HL-60/S4 treated with retinoic acid at 250 ng/mL for 4 days and 3 days (cell line): ENCODE results near the gene HOXA2.

Experiments used
- in situ Hi-C: fragments of 300-500 bp; cut with MboI; formaldehyde crosslinking; loops from 2 replicates; pipeline ENCODE4 v1.7.0; 2022; ENCODE audit warnings: low sequenced_read_pairs

The HOXA2 gene

DNA sequence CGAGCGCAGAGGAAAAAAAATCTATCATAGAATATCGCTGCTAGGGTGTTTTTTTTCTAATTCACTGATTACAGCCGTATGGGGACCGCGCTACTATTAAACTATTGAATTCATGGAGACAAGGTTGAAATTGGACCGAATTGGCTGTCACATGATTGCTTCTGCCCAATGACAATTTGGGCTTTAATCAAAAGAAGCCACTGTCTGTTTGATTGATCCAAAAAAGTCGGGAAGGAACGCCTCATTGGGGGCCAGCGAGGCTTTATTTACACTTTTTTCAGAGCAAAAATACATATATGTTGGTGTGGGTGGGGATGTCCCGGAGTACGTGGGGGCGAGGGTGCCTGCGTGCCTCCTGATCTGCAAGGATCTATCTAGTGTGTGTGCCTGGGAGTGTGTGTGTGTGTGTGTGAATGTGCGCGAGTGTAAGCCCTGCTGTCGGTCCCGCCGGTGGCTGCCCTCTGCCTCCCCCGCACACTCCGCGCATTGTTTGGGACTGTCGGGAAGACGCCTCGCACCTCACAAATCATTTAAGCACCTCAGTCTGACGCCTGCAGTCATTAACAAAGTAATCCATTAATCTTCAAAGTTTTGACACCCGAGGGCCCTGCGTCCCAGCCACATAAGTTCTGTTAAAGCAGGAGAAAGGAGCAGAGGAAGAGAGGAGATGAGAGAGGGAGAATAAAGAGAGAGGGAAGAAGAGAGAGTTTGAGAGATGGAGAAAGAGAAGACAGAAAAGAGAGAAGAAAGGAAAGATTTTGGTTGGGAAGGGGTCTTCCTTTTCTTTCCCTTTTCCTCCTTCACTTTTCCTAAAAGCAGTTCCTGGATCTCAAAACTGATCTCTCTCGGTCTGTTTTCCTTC lies at the start of gene HOXA2:
Gene HOXA2, minus strand, starts transcription at position 103 of the 862 bp plus-strand sequence. CDS start 183 bp downstream, outside the sequence.
- in situ Hi-C loops = no loop called here

- in situ Hi-C loops = no loop called here
These were observed 49.0 kb upstream of the HOXA2 start for GRCh38 chr7:27151341-27151930.

- in situ Hi-C loops = no loop called here
These were observed 48.3 kb upstream of the HOXA2 start for GRCh38 chr7:27150568-27151340.

GRCh38 chr7:27149842-27150567 lies 47.5 kb upstream of the HOXA2 start:
- in situ Hi-C loops = no loop called here

DNA sequence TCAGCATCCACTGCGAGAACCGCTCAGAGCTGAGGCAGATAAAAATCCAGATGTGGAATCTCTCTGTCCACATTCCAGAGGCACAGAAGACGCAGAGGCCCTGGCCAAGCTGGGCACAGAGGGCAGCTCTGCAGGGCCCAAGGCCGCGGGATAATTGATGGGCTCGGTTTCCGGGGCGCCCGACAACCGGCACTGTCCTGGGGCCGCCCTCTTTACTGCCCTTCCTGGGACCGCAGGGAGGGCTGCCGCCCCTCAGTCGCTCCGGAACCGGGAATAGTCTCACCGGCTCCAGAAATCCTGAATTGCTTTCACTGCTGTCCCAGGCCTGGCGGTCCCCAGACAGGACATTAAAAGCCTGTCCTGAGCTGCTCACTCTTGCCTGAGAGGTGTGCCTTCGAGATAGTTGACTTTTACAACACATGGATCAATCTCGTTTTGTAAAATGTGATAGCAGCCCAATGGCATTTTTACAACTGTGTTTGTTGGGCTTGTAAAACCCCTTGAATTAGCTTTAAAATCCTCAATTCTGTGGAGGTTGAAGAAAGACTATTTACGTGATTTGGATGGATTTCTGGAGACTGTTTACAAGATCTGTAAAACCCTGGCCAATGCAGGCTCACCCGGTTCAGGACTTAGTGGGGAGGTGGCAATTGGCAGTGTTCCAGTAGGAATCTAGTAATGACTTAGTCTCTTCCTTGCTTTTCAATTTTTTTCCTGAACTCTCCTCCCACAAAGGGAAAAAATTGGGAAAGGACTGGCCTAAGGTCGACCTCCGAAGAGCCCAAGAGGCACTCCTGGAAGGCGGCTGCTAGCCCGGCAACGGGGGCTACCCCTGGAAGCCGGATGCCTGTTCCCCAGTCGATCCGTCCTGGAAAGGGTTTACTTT lies 46.5 kb upstream of the HOXA2 start:
- in situ Hi-C loops = no loop called here

DNA sequence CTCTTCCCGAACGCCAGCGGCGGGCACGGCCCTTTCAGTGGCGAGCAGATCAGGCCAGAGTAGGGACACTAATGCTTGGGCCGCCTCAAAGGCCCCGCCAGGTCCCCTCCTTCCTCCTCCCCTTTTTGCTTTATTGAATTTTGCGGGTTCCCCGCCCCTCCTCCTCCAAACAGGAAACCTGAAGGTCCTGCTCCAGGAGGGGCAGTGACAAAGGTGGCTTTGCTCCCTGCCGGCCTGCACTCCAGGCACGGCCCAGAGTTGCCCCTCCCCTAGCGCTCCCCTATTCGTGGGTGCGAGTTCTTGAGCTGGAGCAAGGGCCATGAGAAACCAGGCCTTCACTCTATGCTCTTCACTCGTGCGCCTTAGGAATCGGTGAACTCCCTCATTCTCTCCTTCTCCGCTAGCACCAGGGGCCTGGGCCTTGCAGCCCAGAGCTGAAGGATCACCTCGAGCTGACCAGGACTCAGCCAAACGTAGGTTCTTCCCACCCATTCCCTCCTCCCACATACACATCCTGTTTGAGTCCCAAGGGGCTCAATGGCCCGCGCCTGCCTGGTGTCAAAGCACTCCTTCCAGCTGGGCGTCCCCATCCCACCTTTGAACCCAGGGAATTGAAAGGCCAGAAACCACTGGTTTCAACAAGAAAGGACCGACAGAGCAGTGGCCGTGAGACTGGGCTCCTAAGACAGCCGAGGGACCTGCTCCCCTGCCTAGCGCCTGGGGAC lies 45.7 kb upstream of the HOXA2 start:
- in situ Hi-C loops = no loop called here

DNA sequence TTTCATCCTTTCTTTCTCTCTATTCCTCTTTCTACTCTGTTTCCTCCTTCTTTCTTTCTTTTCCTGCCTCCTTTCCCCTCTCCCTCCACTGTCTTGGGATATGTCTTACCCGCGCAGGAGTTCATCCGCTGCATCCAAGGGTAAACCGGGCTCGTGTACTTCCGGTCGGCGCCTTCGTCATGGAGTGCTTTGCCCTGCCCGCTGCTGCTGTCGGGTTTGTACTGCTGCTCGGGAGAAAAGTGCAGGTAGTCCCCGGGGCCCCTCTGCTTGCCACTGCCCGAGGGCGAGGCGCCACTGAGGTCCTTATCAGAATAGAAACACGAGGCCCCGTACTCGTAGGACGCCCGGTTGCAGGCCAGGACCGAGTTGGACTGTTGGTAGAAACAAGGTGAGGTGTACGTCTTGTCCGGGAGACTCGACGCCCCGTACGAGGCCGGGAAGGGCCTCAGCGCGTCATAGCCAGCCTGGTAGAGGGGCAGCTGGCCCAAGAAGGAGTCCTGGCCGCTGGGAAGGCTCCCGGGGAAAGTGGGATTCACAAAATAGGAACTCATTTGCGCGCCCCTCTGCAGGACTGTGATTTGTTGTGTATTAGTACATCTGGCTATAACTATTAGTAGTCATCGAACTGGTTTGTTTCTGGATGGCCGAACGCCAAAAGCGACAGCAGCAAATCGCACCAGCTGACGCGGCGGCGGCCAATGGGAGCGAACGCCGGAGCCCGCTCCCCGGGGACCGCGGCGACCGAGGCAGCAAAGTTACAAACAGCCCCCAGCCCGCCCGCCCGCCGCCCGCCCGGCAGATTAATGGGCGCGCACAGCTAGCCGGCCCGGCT lies 44.9 kb upstream of the HOXA2 start, which contains the start of gene HOXA6:
Gene HOXA6, minus strand, starts transcription at position 576 of the 832 bp plus-strand sequence. Its CDS starts 25 bp downstream, at position 551.
- in situ Hi-C loops = no loop called here

- in situ Hi-C loops = no loop called here
These were observed 44.2 kb upstream of the HOXA2 start for GRCh38 chr7:27146491-27147198.

GRCh38 chr7:27145914-27146412 lies 43.5 kb upstream of the HOXA2 start:
- in situ Hi-C loops = no loop called here

GRCh38 chr7:27145165-27145913 lies 42.9 kb upstream of the HOXA2 start:
- in situ Hi-C loops = no loop called here

- in situ Hi-C loops = no loop called here
These were observed 42.3 kb upstream of the HOXA2 start for GRCh38 chr7:27144781-27145164.

DNA sequence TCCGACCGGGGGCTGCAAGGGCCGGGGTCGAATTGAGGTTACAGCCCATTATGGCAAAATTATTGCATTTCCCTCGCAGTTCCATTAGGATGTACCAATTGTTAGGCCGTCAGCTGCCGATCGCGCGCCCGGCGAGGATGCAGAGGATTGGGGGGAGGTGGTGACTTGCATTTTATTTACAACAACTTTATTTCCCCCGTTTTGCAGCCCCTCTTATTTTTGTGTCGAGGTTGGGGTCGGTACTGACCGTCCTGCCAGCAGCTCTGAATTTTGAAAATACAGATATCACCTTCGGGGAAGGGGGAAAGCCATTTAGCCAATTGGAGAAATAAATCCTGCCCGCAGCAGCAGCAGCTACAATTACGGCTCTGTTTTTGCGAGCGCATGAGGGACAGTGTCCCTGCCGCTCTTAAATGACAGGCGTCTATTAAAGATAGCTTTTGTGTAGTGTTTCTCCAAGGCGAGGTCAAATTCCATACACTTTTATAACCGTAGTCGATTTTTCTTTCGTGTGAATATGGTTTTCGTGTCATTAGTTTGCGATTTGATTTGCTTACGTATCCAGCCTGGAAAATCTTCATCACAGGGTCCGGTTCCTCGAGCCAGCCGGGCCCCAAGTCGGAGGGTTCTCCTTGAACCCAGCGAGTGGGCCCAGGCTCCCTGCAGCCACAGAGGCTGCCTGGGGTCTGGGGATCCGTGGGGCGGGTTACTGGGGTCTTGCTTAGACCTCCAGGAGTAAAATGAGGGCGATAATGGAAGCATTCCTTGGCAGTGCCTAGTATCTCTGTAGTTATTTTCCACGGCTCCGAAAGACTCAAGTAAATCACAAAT lies 41.7 kb upstream of the HOXA2 start:
- in situ Hi-C loops = no loop called here

- in situ Hi-C loops = no loop called here
These were observed 40.8 kb upstream of the HOXA2 start, which contains the start of gene HOXA5 for GRCh38 chr7:27143023-27143949. Gene HOXA5, minus strand, starts transcription at chr7:27143681. Its CDS starts 74 bp downstream, at chr7:27143607.

DNA sequence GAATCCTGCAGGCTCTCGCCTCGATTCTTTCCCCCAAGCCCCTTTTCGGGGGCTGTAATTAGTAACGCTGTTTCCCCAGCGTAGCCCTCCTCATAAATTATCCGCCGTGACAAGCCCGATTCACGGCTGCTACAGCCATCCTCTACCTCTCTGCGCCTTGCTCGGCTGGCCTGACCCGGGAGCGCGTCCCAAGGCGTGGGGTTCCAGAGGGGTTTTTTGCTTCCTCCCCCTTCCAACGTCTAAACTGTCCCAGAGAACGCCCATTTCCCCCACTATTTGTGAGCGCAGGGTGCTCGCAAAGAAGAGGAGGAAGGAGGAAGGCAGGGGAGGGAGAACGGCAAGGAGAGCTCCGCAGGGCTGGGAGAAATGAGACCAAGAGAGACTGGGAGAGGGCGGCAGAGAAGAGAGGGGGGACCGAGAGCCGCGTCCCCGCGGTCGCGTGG lies 40.1 kb upstream of the HOXA2 start:
- in situ Hi-C loops = no loop called here
